CD4-positive, alpha-beta T cell treated with Interleukin-17A for 4 hours (primary cell): ENCODE data around the gene PLPPR3.

Source experiments
- DNase-seq: peaks from one replicate; pipeline ENCODE4 v3.0.0-alpha.2; 2020; ENCODE audit warnings: mixed read lengths

The PLPPR3 gene, protein sequence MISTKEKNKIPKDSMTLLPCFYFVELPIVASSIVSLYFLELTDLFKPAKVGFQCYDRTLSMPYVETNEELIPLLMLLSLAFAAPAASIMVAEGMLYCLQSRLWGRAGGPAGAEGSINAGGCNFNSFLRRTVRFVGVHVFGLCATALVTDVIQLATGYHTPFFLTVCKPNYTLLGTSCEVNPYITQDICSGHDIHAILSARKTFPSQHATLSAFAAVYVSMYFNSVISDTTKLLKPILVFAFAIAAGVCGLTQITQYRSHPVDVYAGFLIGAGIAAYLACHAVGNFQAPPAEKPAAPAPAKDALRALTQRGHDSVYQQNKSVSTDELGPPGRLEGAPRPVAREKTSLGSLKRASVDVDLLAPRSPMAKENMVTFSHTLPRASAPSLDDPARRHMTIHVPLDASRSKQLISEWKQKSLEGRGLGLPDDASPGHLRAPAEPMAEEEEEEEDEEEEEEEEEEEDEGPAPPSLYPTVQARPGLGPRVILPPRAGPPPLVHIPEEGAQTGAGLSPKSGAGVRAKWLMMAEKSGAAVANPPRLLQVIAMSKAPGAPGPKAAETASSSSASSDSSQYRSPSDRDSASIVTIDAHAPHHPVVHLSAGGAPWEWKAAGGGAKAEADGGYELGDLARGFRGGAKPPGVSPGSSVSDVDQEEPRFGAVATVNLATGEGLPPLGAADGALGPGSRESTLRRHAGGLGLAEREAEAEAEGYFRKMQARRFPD

GRCh38 chr19:821825-822503, at the start of gene PLPPR3:
Gene PLPPR3 (minus strand): TSS chr19:821955. CDS start chr19:821559, 396 bp downstream.
- no peak for DNase-seq

DNA sequence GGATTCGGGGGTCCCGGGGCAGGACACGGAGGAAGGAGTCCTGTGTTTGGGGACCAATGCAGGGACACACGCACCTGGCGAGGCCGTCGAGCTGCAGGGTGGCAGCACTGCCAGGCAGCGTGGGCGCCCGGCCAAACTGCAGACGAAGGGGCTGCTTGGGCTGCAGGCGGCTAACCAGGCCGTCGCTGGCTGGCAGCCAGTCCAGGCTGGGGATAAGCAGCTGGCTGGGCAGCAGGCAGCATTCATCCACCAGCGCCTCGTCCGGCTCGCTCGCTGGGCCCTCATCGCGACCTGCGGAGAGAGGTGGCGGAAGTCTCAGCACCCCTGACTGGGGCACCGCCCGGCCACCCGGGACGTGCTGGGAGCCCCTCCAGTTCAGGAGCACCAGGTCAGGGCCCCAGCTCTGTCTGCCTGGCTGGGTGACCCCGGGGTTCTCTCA, 49.2 kb upstream of the PLPPR3 start:
- DNase-seq = no peak

GRCh38 chr19:870314-870713, 48.6 kb upstream of the PLPPR3 start:
- DNase-seq = no peak

DNA sequence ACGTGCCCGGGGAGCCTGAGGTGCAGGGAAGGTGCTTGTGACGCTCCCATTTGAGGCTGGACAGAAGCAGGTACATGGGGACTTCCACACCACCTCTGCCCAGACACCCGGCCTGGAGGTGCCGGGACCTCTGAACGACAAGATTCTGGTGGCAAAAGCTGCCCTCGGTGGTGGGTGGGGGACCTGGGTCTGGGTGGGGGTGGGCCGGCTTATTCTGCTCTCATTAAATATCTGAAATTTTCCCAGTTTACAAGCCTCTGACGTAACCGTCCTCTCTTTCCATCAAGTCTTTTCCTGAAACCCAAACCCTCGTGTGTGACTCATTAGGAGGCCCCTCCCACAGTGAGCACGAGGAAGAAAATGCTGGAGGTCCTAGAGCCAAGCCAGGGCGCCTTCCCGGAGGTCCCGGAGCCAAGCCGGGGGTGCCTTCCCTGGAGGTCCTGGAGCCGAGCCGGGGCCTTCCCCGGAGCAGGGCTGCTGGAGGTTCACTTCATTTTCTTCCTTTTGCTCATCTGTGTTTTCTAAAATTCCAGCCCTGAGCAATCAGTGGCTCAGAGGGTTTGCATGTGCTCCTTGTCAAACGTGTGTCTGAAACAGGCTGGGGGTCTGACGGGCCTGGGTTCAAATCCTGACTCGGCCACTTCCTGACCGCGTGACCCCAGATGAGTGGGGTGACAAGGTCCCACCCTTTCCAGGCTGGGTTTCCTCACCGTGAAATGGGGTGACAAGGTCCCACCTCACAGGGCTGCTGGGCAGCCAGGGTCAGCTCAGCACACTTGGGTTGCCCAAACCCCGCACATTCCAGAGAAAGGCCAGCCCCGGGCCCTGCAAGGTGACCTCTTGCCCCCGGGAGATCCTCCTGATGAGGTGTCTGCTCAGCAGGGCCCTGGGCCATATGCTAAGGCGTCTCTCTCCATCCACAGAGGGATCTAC, 47.8 kb upstream of the PLPPR3 start:
- no peak for DNase-seq

DNA sequence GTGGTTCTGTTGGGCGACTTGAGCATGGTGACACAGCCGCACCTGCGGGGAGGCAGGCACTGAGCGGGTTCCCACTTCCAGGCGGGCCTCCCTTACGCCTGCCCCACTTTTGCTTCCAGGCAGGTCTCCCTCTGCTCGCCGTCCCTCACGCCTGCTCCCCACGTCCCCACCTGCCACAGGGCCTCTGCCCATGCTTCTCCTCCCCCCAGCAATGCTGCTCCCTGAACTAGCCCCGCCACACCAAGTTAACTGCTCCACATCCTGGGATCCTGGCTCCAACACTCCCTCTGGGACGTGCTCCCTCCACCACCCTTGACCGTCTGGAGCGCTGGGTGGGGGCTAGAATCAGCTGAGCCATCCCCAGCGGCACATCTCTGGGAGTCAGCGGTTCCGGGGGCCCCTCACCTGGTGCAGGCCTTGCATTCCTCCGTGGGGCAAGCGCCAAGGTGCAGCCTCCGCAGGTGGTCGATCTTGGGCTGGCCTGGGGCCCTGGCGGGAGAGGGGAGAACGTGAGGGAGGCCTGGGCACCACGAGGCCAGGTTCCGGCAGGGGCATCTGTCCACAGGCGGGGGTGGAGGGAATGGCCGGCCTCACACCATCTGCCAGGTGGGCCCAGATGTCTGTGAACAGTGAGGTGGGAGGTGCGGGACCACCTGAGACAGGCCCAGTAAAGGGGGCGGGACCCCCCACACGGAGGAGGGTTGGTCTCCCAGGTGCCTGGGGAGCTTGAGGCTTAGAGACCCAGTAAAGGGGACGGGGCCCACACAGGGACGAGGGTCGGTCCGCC, 46.9 kb upstream of the PLPPR3 start:
- DNase-seq = no peak

- no peak for DNase-seq
Measured at GRCh38 chr19:867855-868457, 46.2 kb upstream of the PLPPR3 start.

- DNase-seq = no peak
Measured at GRCh38 chr19:867301-867793, 45.6 kb upstream of the PLPPR3 start.

GRCh38 chr19:866769-867300, 45.1 kb upstream of the PLPPR3 start:
- DNase-seq = no peak

GRCh38 chr19:863315-863620, 41.5 kb upstream of the PLPPR3 start:
- no peak for DNase-seq

DNA sequence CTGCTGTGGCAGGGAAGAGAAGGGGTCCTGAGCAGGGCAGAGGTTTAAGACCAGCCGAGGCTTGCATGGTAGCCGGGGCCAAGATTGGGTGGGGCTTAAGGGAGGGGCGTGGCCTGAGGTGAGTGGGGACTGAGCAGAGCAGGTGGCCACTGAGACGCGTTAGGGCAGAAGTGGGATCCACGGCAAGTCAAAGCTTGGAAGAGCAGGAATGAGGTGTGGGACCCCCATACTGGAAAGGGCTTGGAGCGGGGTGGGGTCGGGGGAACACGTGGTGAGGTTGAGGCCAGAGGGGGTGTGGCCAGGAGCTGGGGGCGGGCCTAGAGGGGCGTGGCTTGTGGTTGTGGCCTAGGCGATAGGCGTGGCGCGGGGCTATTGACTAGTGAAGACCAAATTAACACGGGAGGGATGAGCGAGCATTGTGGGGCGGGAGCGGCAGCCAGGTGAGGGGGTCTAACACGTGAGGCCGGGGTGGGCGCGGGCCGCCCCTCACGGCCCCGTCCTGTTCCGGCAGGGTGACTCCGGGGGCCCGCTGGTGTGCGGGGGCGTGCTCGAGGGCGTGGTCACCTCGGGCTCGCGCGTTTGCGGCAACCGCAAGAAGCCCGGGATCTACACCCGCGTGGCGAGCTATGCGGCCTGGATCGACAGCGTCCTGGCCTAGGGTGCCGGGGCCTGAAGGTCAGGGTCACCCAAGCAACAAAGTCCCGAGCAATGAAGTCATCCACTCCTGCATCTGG, 41.0 kb upstream of the PLPPR3 start:
- DNase-seq = peak; percentile 81

DNA sequence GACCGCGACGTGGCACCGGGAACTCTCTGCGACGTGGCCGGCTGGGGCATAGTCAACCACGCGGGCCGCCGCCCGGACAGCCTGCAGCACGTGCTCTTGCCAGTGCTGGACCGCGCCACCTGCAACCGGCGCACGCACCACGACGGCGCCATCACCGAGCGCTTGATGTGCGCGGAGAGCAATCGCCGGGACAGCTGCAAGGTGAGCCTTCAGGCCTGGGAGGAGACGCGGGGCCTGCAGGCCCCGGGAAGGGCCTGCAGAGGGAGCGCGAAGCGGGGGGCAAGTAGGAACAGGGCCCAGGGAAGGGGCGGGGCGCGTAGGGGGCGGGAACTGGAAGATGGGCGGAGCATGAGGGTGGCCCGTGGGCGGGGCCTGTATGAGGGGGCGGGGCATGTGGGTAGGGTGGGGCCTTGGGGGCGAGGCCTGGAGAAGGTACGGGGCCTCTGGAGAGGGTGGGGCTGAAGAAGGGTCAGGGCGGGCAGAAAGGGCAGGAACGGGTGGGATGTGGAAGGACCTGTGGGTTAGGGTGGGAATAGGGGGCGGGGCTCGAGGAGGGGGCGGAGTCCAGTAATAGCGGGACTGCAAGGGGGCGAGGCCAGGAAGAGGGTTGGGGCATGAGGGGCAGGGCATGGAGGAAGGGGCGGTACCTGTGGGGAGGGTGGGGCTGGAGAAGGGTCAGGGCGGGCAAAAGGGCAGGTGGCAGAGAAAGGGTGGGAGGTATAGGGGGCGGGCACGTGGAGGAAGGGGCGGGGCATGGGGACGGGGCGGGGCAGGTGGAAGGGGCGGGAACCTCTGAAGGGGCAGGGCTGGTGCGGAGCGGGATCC, 40.2 kb upstream of the PLPPR3 start:
- DNase-seq = peak; percentile 69

DNA sequence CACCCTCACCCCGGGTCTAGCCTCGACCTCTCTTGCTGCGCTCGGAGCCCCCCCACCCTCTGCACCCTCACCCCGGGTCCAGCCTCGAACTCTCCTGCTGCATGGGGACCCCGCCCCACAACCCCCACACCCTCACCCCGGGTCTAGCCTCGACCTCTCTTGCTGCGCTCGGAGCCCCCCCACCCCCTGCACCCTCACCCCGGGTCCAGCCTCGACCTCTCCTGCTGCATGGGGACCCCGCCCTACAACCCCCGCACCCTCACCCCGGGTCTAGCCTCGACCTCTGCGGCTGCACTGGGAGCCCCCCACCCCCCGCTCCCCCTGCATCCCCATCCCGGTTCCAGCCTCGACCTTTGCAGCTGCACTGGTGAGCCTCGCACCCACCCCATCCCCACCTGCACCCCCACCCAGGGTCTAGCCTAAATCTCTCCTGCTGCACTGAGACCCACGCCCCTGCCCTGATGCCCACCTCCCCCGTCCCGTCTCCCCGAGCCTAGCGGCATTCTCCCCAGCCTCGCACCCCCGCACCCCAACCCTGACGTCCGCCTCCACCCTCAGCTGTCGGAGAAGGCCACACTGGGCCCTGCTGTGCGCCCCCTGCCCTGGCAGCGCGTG, 39.5 kb upstream of the PLPPR3 start:
- DNase-seq = no peak

- no peak for DNase-seq
Measured at GRCh38 chr19:858868-859843, 37.4 kb upstream of the PLPPR3 start, which contains the start of gene CFD. Gene CFD (plus strand): TSS chr19:859664. CDS start chr19:859690, 26 bp downstream.

GRCh38 chr19:858284-858683, 36.5 kb upstream of the PLPPR3 start:
- DNase-seq = no peak

DNA sequence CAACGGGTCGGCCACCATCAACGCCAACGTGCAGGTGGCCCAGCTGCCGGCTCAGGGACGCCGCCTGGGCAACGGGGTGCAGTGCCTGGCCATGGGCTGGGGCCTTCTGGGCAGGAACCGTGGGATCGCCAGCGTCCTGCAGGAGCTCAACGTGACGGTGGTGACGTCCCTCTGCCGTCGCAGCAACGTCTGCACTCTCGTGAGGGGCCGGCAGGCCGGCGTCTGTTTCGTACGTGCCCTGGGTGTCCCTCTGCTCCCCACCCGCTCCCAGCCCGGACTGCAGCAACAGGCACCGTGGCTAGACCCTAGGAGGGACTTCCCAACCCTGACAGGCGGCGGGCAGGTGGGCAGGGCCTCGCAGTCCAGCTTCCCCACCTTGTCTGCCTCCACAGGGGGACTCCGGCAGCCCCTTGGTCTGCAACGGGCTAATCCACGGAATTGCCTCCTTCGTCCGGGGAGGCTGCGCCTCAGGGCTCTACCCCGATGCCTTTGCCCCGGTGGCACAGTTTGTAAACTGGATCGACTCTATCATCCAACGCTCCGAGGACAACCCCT, 33.9 kb upstream of the PLPPR3 start:
- DNase-seq = no peak

GRCh38 chr19:855142-855541, 33.4 kb upstream of the PLPPR3 start:
- no peak for DNase-seq

DNA sequence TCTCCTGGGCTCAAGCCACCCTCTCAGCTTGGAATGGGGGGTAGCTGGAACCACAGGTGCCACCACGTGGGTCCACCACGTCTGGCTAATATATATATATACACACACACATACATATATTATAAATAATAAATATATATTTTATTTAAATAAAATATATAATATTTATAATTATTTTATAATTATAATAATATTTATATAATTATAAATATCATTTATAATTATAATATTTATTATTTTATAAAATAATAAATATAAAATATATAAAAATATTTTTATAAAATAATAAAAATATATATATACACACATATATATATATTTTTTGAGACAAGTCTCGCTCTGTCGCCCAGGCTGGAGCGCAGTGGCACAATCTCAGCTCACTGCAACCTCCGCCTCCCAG, 32.8 kb upstream of the PLPPR3 start:
- DNase-seq = no peak
